Motor neuron (in vitro differentiated cells): ENCODE results near the gene SETD7. TPM values are rescaled to one million over a fixed set of nuclear protein-coding genes. Genes with fewer than 3 reads are reported as not detected.

ENCODE experiments used
- ATAC-seq, 8 experiments: fragments of 200-7000 bp; cut with Tn5 transposase; replicated peaks in 6 of 8; 2 replicates each; pipeline ENCODE4 v1.8.0; 2021; ENCODE audit warnings: mild to moderate bottlenecking in 8 of 8, moderate library complexity in 8 of 8
- H3K27ac ChIP-seq, 2 donors: fragments of 250-450 bp; sonication (Bioruptor Pico); 2 replicates each; pipeline ENCODE4 v1.9.0; 2021; ENCODE audit warnings: antibody characterized with exemption in 2 of 2, mild to moderate bottlenecking in 2 of 2, moderate library complexity in 1 of 2
- H3K4me1 ChIP-seq, 2 donors: fragments of 250-450 bp; sonication (Bioruptor Pico); replicated peaks in 1 of 2; 2 replicates each; pipeline ENCODE4 v1.6.1; 2021; ENCODE audit warnings: antibody characterized with exemption in 2 of 2, mild to moderate bottlenecking in 2 of 2, moderate library complexity in 1 of 2
- H3K4me3 ChIP-seq, 5 donors: fragments of 250-450 bp; sonication (Bioruptor Pico); 2 replicates each; pipeline ENCODE4 v1.9.0; 2021; ENCODE audit warnings: antibody characterized with exemption in 5 of 5, mild to moderate bottlenecking in 5 of 5, moderate library complexity in 4 of 5
- WGBS, 10 experiments: fragments of 450-650 bp; shearing (Covaris generic); methylation state at CpG; one replicate each; pipeline ENCODE4 v1.0.0; 2022; 5-methylcytosine and 5-hydroxymethylcytosine counted together
- in situ Hi-C, 9 experiments: fragments of 400-800 bp; cut with MboI; loops; one replicate each; pipeline ENCODE4 v1.15.0; 2021; ENCODE audit warnings: low sequenced_read_pairs in 9 of 9, low pct_unique_long_range_greater_than_20kb in 2 of 9; ENCODE audit not compliant: unreplicated experiment in 9 of 9
- total RNA-seq, 8 experiments: library from RNA; unstranded; fragments of 300-600 nt; gene quantifications; 2 replicates each; pipeline versions ENCODE4 v1.2.3 to v1.2.4, GENCODE V29; 2022

Gene SETD7
- total RNA-seq, 8 experiments from 2014 or later: 11.6 to 51.6 (median 32.7) TPM

DNA sequence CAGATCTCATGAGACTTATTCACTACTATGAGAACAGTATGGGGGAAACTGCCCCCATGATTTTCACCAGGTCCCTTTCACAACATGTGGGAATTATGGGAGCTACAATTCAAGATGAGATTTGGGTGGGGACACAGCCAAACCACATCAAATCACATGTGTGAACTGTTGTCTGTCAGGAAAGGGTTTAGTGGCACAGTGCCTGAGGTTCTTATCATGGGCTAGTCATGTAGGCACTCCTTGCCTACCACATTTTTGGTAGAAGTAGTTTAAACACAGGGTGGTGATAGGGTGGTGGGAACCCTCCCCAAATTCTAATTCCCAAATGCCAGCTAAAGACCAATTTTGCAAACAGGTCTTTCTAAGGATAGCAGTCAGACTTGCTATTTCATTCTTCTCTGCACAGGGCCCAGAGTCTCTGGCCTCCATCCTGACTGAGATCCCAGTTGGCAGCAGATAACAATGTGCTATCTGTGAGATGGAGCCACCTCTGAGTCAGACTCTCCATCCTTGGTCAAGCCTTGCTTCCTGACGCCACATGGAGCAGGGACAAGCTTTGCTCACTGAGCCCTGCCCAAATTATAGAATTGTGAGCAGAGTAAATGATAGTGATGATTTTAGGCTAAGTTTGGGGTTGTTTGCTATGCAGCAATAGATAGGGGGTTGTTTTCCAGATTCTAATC, 33.5 kb upstream of the SETD7 start:
- Histone ChIP-seq H3K4me1 (peaks cover 4 to 16% of the 10 kb centered on the region in 2 donors), H3K27ac (no peak overlapping the region), H3K4me3 (no peak overlapping the region)
- WGBS, 10 experiments: 80 to 100% (median 100%) methylated on average over 1 of the region's 1 CpG; no CpG with 5 or more reads in 7 of the 10 experiments
- no peak for ATAC-seq
- in situ Hi-C loops: no loop called here

DNA sequence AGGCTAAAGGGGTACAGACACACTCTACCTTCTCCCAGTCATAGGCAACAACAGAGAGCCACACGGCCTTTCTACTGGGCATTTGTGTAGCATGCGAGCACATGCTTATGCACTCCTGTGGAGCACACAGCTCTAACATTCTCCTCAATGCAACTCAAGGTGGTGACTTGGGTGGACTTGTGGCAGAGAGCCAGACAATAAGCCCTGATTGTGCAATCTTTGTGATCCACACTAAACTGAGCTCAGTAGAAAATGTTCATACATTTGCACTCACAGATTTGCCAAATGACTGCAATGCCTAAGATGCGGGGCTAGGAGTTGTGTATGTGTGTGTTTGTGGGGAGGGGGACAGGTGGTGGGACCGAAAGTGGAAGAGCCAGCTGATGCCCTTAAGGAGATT, 31.4 kb upstream of the SETD7 start:
- in situ Hi-C loops: no loop called here
- Histone ChIP-seq H3K4me1 (no peaks in the 10 kb centered on the region), H3K4me3 (no peak overlapping the region), H3K27ac (no peak overlapping the region)
- peak in 3 of 8 experiments; percentile 39 to 62 (median 46) for ATAC-seq
- WGBS, 10 experiments: 60 to 88% (median 85%) methylated on average over 2 to 3 of the region's 4 CpGs; no CpG with 5 or more reads in 5 of the 10 experiments

DNA sequence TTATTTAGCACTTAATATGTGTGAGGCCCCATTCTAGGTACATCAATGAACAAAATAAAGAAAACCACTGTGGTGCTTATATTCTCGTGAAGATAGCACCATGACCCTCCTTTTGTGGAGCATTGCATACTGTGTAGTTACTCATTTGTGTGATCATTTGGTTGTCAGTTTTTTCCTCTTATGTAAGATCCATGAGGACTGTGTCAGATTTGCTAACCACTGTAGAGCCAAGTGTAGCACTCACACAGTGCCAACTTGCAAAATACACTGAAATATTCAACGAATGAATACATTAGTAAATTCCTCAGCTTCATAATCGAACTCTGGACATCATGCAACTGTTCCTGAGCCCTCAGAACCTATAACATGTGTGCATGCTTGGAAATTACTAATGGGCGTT, 29.5 kb upstream of the SETD7 start:
- in situ Hi-C loops: no loop called here
- Histone ChIP-seq H3K4me1 (no peaks in the 10 kb centered on the region), H3K27ac (no peak overlapping the region), H3K4me3 (no peak overlapping the region)
- ATAC-seq: peak in 2 of 8 experiments; percentile 32 to 33
- whole genome bisulfite sequencing, 10 experiments: 0 to 92% (median 77%) methylated on average over 1 to 4 of the region's 4 CpGs

DNA sequence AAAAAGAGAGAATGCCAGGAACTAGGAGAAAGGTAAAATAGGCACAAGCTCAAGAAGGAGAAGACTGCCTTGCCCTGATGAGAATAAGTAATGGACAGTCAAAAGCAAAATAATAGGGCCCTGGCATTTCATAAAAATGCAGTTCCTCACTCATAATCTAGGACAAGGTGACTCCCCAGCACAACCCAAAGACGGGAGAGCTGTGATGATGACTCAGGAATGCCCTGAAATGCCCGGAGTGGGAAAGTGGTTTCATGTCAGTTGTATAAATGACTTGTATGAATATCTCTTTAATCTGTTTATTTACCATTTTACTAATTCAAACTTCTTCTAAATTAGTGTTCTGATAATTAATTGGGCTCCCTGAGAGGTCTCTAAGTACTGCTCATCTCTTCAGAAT, 28.8 kb upstream of the SETD7 start:
- 0 to 100% (median 77%) methylated on average over 1 to 2 of the region's 2 CpGs; no CpG with 5 or more reads in 2 of the 10 experiments for whole genome bisulfite sequencing, 10 experiments

DNA sequence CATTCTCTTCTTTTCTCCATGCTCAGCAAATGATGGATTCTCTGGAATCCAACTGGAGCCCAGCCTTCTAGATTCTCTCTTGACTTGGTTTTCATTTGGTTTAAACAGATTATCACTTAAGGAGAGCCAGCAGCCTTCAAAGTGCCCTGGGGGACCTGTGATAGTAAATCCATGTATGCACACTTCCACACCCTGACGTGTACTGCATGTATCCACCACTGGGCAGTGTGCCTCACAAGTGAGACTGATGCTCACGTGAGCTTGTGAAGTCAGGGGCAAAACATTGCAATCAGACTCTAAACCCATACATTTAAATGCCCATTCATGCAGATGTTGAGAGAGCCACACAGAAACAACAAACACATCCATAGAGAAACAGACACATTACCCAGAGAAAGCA, 28.0 kb upstream of the SETD7 start:
- ATAC-seq: peak in 3 of 8 experiments; percentile 53 to 83 (median 59)
- no peaks in the 10 kb centered on the region for H3K4me1 ChIP-seq
- in situ Hi-C loops: no loop called here
- WGBS, 10 experiments: 0 to 80% (median 35%) methylated on average over 1 to 2 of the region's 2 CpGs; no CpG with 5 or more reads in 6 of the 10 experiments
- H3K4me3 ChIP-seq: no peak overlapping the region
- H3K27ac ChIP-seq: no peak overlapping the region

More for the DNA sequence above, 28.8 kb upstream of the SETD7 start:
- in situ Hi-C loops: no loop called here
- H3K4me3 ChIP-seq: no peak overlapping the region
- no peak for ATAC-seq
- H3K27ac ChIP-seq: no peak overlapping the region
- no peaks in the 10 kb centered on the region for H3K4me1 ChIP-seq

DNA sequence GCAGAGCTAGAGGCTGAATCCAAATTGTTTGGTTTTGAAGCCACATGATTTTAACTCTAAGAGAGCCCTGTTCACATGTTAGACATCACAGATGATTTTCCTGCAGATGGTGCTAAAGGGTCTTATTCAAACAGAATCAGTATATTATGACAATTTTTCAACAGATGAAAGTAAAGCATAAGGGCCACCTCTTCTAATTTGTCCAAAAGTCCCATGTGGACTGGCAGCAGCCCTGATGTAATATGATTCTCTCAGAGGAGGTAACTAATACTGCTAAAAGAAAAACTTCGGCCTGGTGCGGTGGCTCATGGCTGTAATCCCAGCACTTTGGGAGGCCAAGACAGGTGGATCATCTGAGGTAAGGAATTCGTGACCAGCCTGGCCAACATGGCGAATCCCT, 26.0 kb upstream of the SETD7 start:
- in situ Hi-C loops: no loop called here
- peak in 1 of 8 experiments; percentile 48 for ATAC-seq
- Histone ChIP-seq H3K4me1 (no peaks in the 10 kb centered on the region), H3K27ac (no peak overlapping the region), H3K4me3 (no peak overlapping the region)
- WGBS, 10 experiments: 50 to 100% (median 100%) methylated on average over 1 to 4 of the region's 4 CpGs

DNA sequence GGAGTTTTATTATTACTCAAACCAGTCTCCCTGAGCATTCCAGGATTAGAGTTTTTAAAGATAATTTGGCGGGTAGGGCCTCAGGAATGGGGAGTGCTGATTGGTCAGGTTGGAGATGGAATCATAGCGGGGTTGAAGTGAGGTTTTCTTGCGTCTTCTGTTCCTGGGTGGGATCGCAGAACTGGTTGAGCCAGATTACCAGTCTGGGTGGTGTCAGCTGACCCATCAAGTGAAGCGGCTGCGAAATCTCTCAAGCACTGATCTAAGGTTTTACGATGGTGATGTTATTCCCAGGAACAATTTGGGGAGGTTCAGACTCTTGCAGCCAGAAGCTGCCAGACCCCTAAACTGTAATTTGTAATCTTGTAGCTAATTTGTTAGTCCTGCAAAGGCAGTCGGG, 25.1 kb upstream of the SETD7 start:
- in situ Hi-C loops: no loop called here
- no peak for ATAC-seq
- no peak overlapping the region for H3K4me3 ChIP-seq
- no peaks in the 10 kb centered on the region for H3K4me1 ChIP-seq
- no peak overlapping the region for H3K27ac ChIP-seq
- WGBS, 10 experiments: 80 to 100% (median 92%) methylated on average over 1 to 8 of the region's 8 CpGs; no CpG with 5 or more reads in 1 of the 10 experiments

DNA sequence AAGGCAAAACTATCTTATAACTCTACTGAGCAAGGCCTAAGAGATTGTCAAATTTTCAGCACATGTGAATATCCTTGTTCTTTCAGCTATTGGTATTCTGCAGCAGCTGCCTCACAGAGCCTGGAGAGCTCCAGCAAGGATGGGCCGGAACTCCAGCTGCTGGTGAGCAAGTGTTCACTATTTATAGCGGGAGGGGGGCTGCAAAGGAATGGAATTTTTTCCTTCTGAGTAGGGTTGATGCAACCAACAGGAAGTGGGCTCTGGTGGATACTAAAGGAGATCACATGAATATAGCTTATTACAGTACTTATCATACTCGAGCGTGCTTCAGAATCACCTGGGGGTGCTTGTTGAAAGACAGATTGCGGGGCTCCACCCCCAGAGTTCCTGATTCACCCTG, 20.2 kb upstream of the SETD7 start:
- peak in 4 of 8 experiments; percentile 12 to 68 (median 42) for ATAC-seq
- WGBS, 10 experiments: 60 to 100% (median 80%) methylated on average over 1 to 3 of the region's 5 CpGs; no CpG with 5 or more reads in 3 of the 10 experiments
- in situ Hi-C loops: no loop called here
- Histone ChIP-seq H3K4me3 (no peak overlapping the region), H3K27ac (no peak overlapping the region), H3K4me1 (no peaks in the 10 kb centered on the region)

DNA sequence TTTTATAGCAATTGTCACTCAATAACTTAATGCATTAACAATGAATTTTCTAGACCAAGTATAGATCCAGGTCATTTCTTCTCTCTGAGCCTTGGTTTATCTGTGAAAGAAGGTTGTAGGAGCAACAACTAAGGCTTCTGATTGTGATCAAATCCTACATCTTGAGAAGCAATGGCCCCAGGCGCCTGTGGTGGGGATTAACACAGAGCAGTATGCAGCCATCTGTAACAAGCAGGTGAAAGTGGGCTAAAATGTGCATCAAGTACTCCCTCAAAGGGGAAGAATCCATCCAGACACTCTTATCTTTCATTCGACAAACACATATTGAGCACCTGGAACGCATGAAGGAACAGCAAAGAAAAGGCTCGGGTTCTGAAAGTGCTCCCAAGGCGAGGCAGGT, 19.1 kb upstream of the SETD7 start:
- H3K27ac ChIP-seq: no peak overlapping the region
- H3K4me3 ChIP-seq: no peak overlapping the region
- H3K4me1 ChIP-seq: no peaks in the 10 kb centered on the region
- ATAC-seq: no peak
- in situ Hi-C loops: no loop called here
- WGBS, 10 experiments: 45 to 100% (median 85%) methylated on average over 1 to 5 of the region's 5 CpGs; no CpG with 5 or more reads in 1 of the 10 experiments

DNA sequence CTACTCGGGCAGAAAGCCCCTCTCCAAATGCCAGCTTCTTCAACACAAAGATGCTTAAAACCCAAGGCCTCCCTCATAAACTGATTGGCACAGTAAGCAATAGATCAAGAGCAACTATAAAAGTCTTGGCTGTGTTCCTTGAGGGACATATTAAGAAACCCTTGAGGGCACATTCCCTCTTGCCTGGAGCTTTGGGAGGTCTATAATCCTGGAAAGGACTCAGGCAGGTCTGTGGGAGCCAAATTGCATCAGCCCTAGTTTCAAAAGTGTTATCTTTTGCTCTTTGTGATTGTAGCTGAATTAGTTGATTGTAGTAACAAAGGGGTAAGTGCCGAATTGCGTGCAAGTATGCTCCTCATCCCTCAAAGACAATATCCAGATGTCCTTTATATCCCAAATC, 18.6 kb upstream of the SETD7 start:
- no peak overlapping the region for H3K27ac ChIP-seq
- H3K4me3 ChIP-seq: no peak overlapping the region
- no peak for ATAC-seq
- WGBS, 10 experiments: 40 to 100% (median 90%) methylated on average over 1 to 2 of the region's 3 CpGs; no CpG with 5 or more reads in 1 of the 10 experiments
- in situ Hi-C loops: no loop called here
- no peaks in the 10 kb centered on the region for H3K4me1 ChIP-seq

DNA sequence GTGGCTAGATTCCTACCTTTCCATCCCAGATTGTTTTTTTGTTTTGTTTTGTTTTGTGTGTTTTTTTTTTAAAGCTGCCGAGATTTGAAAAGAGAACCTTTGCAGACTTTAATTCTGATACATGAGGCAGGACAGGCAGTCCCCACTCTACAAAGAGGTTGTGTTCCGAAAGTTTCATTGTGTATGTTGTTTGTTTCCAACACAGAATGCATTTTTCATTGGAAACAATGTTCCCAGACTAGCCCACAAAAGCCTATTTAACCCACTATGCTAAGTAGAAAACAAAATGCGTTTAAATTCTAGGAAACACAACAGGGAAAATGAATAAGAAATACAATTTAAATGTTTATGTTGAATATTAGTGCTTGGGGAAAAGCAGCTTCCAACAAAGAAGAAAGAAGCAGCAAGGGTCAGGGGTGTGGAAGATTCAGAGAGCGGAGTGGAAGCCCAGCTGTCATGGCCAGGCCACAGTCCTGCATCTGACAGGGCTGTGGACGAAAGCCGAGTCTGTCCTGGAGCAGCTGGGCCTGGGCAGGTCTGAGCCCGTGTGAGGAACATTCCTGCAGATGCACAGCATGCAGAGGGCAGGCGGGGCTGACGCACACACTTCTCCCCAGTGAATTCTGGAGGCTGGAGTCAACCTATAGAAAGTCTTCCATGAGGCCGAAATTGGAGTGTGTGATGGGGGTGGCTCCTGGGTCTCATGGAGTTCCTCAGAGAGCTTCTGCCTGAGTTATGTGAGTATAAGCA, 12.4 kb upstream of the SETD7 start:
- in situ Hi-C loops: no loop called here
- peak in 3 of 8 experiments; percentile 82 to 100 (median 90) for ATAC-seq
- no peak overlapping the region for H3K27ac ChIP-seq
- no peaks in the 10 kb centered on the region for H3K4me1 ChIP-seq
- no peak overlapping the region for H3K4me3 ChIP-seq
- 40 to 83% (median 69%) methylated on average over 1 to 8 of the region's 10 CpGs for WGBS, 10 experiments

DNA sequence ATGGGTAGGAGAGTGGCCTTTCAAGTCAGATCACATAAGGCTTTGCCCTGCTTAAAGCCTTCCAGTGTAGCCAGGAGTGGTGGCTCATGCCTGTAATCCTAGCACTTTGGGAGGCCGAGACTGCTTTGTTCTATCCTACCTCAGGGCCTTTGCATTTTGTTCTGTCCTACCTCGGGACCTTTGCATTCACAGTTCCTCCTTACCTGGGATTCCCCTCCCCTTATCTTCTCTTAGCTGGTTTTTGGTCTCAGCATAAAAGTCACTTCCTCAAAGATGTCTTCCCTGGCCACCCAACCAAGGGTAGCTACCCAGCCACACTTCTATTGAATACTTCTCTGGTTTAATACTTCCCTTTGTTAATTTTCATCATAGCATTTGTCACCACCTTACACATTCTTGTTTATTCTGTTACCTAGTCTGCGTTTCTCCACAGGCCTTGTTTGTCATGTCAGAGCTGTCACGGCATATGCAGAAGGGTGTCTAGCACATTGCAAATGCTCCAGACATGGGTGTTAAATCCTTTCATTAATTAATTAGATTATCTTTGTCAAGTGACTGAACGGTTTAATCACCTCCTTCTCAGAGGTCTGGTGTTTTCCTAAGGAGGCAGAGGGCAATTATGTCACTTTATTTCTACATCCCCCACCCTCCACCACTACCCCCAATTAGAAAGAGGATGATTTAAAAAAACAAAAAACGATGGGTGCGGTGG, 11.3 kb upstream of the SETD7 start:
- Histone ChIP-seq H3K4me1 (no peaks in the 10 kb centered on the region), H3K27ac (no peak overlapping the region), H3K4me3 (no peak overlapping the region)
- 84 to 100% (median 90%) methylated on average over 1 to 7 of the region's 7 CpGs; no CpG with 5 or more reads in 1 of the 10 experiments for WGBS, 10 experiments
- in situ Hi-C loops: no loop called here
- no peak for ATAC-seq

DNA sequence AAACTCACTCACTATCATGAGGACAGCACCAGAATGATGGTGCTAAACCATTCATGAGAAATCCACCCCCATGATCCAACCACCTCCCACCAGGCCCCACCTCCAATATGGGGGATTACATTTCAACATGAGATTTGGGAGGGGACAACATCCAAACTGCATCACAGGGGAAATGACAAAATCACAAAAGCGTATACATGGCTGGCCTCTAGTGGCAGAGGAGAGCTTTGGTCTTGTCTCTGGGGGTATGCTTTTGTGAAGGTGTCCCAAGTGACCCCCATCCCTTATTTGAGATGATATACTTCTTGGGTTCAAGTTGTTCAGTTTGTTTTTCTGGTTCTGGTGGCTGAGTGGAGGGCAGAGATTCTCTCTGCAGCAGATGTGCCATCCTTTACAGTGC, 8.5 kb upstream of the SETD7 start:
- peaks cover 8 to 11% of the 10 kb centered on the region in 2 donors for H3K4me1 ChIP-seq
- no peak for ATAC-seq
- in situ Hi-C loops: no loop called here
- H3K27ac ChIP-seq: no peak overlapping the region
- WGBS, 10 experiments: 100% methylated on average over 1 of the region's 1 CpG; no CpG with 5 or more reads in 7 of the 10 experiments
- H3K4me3 ChIP-seq: no peak overlapping the region
